ENCODE measurements around the gene SBF1.

DNA sequence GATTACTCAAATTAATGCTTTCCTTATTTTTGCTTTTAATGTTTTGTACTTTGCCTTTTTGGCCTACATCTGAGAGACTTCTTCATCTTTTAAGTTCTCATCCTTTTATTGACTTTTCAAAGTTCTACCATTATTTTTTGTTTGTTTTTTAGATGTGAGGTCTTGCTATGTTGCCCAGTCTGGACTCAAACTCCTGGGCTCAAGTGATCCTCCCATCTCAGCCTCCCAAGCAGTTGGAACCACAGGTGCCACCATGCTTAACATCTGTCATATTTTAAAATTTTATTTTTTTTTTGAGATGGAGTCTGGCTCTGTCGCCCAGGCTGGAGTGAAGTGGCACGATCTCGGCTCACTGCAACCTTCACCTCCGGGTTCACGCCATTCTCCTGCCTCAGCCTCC is 73.9 kb downstream of the SBF1 start:
- TF ChIP-seq, protein P1, sequence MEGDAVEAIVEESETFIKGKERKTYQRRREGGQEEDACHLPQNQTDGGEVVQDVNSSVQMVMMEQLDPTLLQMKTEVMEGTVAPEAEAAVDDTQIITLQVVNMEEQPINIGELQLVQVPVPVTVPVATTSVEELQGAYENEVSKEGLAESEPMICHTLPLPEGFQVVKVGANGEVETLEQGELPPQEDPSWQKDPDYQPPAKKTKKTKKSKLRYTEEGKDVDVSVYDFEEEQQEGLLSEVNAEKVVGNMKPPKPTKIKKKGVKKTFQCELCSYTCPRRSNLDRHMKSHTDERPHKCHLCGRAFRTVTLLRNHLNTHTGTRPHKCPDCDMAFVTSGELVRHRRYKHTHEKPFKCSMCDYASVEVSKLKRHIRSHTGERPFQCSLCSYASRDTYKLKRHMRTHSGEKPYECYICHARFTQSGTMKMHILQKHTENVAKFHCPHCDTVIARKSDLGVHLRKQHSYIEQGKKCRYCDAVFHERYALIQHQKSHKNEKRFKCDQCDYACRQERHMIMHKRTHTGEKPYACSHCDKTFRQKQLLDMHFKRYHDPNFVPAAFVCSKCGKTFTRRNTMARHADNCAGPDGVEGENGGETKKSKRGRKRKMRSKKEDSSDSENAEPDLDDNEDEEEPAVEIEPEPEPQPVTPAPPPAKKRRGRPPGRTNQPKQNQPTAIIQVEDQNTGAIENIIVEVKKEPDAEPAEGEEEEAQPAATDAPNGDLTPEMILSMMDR (IDR thresholded peaks at IDR 0.05) = no peak
- TF ChIP-seq POLR2AphosphoS5 (IDR thresholded peaks at IDR 0.05) = no peak
- TF ChIP-seq EP300 (IDR thresholded peaks at IDR 0.05) = no peak

Measured in esophagus muscularis mucosa (tissue), 4 donors.